Measurements from ENCODE around the gene GMDS.

DNA sequence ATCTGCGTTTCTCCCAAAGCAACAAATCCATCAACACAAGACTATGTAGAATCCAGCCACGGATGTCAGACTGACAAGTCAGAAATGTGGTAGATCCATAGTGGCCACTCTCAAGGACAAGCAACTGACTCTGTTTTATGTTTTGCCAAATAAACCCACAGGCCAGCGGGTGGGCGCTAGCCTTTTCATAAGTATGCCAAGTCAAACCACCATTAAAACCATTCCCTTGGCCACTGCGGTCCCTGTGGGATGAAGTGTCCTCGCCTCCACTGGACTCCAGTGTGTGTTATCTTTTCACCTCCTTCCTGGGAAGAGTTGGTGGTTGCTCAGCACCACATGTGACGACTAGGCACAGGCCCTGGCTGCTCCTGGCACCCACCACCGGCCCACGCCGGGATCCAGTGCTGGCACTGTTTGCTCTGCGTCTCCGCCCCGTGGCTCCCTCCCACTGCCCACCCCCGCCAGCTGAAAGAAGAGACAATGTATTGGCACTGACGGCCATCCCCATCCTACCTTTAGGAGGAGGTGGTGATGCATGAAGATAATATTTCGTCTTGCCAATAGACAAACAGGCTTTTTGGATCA, 532.3 kb downstream of the GMDS start:
- no peak for TF ChIP-seq POLR2A (IDR thresholded peaks at IDR 0.05)
- no peak for TF ChIP-seq CTCF (IDR thresholded peaks at IDR 0.05)

All from heart left ventricle (tissue), 13 donors.